GM21423 (cell line): ENCODE data around the gene CCDC85C.

ENCODE experiments used
- ATAC-seq: cut with Tn5 transposase; IDR thresholded peaks from one replicate; pipeline ENCODE4 v1.9.1; 2021; ENCODE audit warnings: mild to moderate bottlenecking, moderate library complexity; ENCODE audit not compliant: unreplicated experiment

The CCDC85C gene

GRCh38 chr14:99630202-99630601, 26.2 kb upstream of the CCDC85C start:
- no peak for ATAC-seq

DNA sequence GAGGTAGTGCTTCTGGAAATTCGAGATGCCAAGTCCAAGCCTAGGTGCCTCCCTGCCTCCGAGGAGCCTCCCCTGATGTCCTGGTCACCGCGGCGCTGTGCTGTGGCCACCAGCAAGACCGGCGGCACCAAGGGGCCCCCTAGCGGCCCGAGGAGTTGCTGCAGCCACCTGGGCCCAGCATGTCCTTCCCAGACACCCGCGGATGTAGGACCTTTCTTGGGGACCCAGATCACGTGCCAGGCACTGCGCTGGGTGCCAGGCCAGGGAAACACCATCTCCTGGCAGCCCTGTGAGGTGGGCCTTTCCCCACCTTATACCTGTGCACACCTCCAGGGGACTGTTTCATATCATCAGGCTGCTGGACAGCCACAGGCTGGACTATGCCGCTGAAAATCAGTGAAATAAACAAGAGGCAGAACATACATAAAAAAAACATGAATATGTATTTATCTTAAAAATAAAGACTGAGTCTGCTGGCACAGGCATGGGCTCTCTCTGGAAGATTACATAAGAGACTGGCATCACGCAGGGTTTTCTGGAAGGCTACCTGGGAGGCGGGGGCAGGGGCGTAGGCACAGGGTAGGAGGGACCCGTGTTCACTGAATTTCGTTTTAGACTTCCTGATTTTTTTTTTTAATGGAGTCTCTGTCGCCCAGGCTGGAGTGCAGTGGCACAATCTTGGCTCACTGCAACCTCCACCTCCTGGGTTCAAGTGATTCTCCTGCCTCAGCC, 25.0 kb upstream of the CCDC85C start:
- ATAC-seq, result peak; percentile 63

DNA sequence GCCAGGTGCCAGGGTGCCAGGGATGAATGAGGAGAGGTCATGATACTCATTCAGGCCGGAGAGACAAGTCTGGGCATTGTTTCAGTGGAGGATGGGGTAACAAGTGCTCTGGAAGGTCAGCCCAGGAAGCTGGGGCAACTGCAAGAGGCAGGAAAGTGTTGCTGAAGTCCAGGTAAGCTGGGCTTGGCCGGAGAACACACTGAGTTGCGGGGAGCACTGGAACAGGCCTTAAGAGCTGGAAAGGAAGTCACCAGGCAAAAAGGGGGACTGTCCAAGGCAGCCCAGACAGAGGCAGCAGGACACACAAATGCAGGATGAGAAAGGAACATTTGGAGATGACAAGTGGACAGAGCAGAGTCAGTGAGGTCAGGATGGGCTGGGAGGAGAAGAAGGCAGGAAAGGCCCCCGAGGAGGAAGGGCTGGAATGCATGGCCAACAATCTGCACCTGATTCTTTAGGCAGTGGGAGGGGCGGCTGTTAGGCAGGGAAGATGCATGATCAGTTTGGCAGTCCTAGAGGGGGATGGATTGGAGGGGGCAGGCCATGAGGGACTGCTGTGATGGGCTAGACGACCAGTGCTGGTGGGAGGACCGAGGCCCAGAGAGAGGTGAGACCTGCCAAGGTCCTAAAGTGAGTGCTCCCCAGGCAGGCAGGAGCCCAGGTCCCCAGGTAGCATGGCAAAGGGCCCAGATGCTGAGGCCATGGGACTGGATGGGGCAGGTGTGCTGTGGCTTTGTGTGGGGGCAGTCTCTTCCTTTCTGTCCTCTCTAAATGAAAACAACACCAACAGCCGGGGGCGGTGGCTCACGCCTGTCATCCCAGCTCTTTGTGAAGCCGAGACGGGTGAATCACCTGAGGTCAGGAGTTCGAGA, 23.7 kb upstream of the CCDC85C start:
- ATAC-seq, result no peak

DNA sequence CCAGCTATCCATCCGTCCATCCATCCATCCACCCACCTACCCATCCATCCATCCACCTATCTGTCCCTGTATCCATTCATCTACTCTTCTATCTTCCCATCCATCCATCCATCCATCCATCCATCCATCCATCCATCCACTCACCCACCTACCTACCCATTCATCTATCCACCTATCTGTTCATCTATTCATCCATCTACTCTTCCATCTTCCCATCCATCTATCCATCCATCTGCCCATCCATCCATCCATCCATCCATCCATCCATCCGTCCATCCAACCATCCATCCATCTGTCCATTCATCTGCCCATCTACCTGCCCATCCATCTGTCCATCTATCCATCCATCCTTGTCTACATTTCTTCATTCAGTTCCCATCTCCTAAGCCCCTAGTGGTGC, 23.1 kb upstream of the CCDC85C start:
- no peak for ATAC-seq

DNA sequence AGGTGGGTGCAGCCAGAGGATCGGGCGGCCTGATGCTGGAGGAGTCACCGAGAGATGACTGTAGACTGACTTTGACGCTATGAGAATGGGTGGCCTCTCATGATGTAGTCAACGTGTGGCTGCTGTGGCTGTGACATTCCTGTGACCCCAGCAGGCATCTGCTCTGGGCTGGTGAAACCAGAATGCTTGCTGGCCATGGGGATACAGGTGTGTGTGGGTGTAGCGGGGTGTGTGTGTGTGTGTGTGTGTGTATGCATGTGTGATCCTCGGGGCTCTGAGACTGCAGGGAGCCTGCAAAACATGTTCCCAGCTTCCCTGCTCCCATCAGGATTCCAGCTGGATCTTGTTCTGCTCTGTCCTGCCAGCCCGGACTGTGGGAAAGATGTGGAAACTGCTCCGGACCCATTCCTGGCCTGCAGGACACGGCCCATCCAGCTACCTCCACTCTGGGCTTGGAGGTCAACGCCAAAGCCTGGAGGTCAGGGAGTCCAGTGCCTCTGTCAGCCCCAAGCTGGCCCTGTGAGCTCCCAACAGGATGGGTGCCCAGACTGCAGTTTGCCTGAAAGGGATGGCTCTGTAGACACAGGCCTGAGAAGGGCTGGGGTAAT, 22.1 kb upstream of the CCDC85C start:
- no peak for ATAC-seq

DNA sequence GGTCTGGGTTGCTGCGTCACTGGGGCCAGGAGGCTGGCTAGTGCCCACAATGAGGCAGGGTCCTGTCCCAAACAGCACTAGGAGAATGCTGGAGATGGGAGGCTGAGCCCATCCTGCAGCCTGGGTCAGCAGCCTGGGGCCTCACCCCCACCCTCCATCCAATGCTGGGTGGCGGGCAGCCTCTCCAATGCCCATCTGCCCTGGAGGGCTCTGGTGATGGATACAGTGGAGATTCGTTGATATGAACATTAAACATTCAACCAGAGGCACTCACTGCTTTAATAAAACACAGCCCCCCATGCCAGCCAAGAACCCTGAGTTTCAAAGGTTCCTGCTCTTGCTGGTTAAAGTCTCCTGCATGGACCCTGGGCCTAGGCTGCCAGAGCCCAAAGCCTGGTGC, 21.5 kb upstream of the CCDC85C start:
- ATAC-seq, result no peak

DNA sequence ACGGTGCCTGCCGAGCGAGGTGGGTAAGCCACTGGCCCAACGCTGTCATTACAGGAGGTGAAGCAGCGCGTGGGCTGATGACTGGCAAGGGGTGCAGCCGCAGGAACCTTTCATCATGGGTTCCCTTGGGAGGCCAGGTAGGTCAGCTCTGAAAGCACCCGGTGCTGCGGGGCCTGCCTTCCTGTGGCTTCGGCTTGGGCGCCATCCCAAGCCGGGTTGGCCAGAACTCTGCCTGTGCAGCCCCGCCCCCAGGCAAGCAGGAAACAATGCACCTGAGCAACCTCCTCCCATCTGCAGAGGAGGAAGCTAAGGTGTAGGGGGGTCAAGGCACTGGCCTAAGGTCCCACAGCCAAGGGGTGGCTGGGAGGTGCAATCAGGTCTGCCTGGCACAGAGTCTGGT, 21.0 kb upstream of the CCDC85C start:
- ATAC-seq, result no peak

DNA sequence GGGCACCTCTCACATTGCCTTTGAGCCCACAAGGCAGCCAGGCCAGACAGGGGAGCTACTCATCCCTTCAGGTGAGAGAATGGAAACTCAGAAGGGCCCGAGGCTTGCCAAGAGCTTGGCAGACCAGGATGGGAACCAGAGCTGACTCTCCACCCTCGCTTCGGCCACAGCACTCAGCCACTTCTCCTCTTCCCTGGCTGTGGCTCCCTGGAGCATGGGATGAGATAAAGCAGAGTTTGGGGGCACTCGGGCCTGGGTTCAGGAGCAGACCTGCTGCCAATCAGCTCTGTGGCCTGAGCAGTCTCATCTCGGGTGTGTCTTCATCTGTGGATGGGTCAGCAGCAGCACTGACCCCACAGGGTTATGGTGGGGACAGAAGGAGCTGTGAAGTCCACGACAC, 20.0 kb upstream of the CCDC85C start:
- no peak for ATAC-seq

DNA sequence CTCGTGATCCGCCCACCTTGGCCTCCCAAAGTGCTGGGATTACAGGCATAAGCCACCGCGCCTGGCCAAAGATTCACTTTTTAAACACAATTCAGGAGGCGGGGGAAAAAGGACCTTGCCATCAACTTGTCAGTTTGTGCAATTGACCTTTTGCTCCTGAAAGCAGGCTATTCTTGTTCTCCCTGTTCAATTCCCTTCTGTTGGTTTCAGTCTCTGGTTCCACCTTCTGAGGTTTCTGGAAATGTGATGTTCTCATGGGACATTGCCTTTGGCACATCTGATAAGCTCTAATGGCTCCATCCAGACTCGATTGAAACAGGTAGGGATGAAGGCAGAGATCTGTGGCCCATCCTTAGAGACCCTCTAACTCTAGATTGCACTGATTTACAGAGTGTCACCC, 17.9 kb upstream of the CCDC85C start:
- ATAC-seq, result no peak

DNA sequence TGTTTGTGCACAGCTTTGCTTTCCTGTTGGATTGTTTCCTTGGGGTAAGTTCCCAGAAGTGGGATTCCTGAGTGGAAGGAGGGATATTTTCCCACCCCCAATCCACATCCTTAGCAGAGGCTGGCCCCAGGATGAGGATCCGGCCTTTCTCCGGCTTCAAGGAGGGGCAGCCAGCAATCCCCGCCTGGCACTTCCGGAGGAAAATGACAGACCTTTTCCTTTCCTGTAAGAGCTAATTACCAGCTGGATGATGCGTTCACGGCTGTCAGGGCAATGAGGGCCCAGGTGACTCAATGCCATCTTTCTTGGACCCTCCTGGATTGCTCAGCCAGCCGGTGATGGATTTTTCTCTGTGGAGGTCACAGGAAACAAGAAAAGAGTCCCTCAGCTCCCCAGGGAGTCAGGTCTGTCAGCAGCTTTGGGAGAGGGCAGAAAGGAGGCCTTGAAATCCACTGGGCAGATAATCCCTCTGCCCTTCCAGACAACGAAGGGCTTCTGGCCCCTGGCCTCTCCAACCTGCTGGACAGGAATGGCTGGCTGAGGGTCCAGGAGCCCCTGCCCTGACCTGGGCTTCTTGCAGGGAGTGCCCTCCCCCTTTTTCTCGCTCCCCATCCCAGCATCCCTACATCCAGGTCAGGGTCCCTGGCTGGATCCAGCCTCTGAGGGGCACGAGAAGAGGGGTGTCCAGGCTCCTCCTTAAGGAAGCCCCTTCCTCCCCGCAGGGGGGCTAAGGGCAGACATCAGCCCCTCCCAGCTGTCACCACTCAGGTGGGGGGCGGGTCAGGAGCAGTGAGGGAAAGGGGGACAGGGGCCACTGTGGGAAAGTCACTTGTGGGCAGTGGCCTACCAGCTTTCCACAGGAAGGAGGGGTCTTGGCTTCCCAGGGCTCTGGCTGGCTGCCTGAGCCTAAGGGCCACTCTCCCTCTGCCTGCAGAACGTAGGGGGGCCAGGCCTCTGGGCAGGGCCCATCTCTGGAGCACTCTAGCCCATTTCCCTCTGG, 16.1 kb upstream of the CCDC85C start:
- no peak for ATAC-seq

DNA sequence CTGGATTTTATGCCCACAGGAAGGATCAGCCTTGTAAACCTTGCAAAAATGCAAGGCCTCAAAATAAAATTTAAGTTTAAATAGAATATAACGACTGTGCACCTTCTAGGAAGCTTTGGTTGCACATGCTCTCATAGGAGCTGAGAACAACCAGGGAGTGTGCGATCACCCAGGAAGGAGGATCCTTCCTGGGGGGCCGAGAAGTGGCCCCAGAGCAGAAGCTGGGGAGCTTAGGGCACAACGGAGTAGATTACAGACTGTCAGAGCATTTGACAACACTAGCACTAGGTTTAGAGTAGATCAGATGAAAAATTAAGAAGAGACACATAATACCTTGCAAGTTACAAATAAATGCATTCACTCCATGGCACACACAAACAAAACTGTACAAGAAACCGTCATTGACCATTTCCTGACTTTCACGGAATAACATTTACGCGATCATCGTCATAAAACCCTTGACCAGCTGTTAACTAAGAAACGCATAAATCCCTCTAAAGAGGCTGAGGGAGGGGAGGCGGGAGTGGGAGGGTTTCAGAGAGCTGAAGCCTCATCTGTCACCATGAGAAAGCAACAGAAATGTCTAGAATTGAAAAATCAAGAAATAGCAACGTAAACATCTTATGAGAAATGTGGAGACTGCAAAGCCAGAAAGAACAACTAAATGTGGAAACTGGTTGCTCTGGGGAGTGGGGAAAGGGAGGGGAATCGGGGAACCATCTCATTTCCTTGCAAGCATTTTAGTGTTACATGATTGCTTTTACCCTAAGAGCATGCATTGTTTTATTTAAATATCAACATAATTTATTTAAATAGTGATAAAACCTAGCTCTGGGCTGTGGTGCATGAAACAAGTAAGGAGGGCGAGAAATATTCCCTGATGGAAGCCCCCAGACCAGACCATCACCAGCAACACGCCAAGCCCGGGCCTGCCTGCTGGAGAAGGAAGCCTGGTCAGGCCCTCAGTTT, 13.1 kb upstream of the CCDC85C start:
- ATAC-seq, result no peak

DNA sequence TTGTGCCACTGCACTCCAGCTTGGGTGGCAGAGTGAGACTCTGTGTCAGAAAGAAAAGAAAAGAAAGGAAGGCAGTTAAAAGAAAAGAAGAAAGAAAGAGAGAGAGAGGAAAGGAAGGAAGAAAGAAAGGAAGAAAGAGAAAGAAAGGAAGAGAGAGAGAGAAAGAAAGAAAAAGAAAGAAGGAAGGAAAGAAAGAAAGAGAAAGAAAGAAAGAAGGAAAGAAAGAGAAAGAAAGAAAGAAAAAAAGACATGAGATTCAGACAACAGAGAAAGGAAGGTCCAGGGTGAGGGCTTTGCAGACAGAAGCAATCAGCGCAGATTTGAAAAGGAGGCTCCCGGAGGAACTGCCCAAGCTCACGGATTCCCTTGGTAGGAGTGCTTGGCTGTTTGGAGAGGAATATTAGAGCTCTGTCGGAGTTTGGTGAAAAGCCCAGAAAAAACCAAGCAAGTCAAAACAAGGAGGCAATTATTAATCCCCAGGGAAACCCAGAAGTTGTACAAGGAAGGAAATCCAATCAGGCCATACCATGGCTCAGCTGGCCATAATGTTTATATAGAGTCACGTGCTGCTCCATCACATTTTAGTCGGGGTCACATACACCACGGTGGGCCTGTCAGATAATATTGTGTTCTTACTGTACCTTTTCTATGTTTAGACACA, 11.6 kb upstream of the CCDC85C start:
- no peak for ATAC-seq

DNA sequence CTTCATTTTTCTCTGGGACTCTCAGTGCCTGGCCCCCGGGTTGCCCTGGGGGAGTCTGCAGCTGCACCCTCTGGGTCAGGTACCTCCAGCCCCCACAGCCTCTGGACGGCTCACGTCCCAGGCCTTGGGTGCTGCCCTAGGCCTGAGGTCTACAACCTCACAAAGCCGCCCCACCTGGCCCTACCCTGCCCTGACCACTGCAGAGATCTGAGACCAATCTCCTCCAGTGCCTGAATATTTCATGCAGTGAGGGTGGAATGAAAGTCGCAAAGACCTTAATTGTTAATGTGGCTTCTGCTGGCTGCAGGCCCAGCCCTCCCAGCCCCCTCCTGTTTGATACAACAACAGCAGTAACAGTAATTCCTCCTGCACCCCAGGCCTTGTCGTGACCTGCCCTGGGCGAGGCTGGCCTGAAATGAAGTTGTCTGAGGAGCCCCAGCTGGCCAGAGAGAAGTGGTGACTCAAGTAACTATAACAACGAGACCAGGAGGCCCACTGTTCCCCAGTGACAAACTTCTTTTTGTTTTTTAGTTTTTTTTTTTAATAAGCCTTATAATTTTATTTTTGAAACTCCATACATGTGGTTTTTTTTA, 8.8 kb upstream of the CCDC85C start:
- no peak for ATAC-seq

DNA sequence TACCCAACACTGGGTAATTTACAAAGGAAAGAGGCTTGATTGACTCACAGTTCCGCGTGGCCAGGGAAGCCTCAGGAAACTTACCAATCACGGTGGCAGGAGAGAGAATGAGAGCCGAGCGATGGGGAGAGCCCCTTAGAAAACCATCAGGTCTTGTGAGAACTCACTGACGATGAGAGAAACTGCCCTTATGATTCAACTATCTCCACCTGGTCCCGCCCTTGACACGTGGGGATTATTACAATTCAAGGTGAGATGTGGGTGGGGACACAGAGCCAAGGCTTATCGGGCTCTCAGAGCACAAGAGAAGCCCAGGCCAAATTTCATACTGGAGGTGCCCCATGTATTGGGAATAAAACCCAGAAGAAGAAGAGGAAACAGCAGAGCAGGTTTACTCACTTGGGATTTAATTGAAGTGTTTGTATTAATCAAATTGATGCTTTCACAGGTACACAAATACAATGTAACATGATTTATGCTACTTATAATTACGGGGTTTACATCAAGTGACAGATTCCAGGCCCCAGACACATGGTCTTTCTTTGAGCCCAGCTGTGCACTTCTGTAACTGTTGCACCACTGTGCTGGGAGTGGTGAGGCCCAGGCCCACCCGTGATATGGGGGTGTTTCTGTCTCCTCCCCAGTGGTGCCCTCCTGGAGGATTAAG, 8.2 kb upstream of the CCDC85C start:
- no peak for ATAC-seq

DNA sequence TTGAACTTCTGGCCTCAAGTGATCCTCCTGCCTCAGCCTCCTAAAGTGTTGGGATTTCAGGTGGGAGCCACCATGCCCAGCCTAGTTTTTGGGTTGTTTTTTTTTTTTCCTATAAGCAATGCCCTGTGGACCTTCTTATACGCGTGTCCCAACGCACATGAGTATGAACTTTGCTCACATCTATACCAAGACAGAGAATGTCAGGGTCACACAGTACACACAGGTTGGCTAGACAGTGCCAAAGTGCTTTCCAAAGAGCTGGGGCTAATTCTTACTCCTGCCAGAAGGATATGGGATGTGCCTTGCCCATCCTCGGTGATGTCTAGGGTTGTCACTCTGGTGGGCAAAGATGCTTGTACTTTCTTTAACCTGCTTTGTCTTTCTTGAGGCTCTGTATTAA, 7.6 kb upstream of the CCDC85C start:
- no peak for ATAC-seq

GRCh38 chr14:99609245-99610170, 5.5 kb upstream of the CCDC85C start:
- ATAC-seq, result no peak

DNA sequence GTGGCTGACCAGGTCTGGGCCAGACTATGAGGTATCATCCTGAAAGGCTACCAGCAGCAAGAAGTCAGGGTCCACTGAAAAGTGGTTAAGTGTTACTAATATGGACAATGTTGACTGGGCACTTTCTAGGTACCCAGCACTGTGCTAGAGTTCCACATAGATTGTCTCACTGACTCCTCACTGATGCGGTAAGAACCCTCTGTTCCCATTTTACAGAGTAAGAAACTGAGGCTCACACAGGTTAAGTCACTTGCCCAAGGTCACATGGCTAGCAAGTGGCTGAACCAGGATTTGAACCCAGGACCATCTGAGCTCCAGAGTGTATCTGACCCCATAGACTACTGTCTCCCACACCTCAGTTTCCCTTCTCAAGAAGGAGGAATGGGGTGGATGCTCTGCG, 4.6 kb upstream of the CCDC85C start:
- no peak for ATAC-seq
